GM12872 (cell line): ENCODE results near the gene HAPSTR1.

Source experiments
- CTCF ChIP-seq: IDR thresholded peaks from 3 replicates; pipeline ENCODE4 v1.5.1; 2011; ENCODE audit warnings: low read depth, mild to moderate bottlenecking, low read length, moderate library complexity; ENCODE audit not compliant: insufficient read depth

Gene HAPSTR1

GRCh38 chr16:9060225-9060624, 31.2 kb upstream of the HAPSTR1 start:
- TF ChIP-seq CTCF = no peak

GRCh38 chr16:9061358-9061813, 30.1 kb upstream of the HAPSTR1 start:
- no peak for TF ChIP-seq CTCF

DNA sequence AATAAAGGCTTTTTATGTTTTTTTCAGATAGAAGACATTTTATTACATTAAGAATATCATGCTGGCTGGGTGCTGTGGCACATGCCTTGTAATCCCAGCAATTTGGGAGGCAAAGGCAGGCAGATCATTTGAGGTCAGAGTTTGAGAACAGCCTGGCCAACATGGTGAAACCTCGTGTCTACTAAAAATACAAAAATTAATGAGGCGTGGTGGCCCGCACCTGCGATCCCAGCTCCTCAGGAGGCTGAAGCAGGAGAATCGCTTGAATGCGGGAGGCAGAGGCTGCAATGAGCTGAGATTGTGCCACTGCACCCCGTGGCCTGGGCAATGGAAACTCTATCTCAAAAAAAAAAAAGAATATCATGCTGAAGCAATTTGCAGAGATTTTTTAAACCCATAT, 29.1 kb upstream of the HAPSTR1 start:
- TF ChIP-seq CTCF = no peak

GRCh38 chr16:9065077-9065476, 26.4 kb upstream of the HAPSTR1 start:
- no peak for TF ChIP-seq CTCF

- TF ChIP-seq CTCF = no peak
Measured at GRCh38 chr16:9068886-9069285, 22.6 kb upstream of the HAPSTR1 start.

DNA sequence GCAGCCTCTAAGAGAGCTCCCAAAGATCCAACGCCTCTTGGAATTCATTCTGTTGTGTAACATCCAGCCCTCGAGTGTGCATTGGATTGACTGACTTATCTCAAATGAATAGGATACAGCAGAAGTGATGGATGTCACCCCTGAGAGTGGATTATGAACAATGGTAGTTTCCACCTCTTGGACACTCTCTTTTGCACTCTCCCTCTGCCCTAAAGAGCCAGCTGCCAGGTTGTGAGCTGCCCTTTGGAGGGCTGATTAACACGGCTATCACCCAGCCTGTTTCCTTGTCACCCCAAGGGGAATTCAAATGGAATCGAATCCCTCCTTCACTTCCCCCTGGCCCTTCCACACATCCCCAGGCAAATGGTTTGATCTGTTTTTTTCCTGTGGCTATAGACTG, 21.2 kb upstream of the HAPSTR1 start:
- TF ChIP-seq CTCF = no peak

DNA sequence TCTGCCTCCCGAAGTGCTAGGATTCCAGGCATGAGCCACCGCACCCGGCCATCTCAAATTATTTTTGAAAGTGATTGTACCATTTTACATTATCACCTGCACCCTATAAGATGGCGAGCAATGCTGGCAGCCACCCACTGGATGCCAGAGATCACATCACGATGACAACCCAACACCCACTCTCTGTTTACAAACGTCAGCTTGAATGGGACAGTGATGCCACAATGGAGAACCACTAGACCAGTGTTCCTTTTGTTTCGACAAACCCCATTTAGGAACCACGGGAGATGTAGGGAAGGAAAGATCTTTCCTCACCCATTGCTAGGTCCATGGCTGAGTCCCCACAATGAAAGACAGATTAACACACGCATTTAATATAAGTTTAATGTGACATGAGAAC, 20.1 kb upstream of the HAPSTR1 start:
- TF ChIP-seq CTCF = no peak
